22Rv1 (cell line): Measurements from ENCODE around the gene ARMH2.

Source experiments
- ZFX ChIP-seq: fragments of 450-650 bp; IDR thresholded peaks from 2 replicates; pipeline ENCODE4 v1.6.1; 2017; ENCODE audit warnings: antibody characterized with exemption, borderline replicate concordance
- TF ChIP-seq, protein P1 (sequence below): fragments of 450-650 bp; IDR thresholded peaks from 2 replicates; pipeline ENCODE4 v1.5.1; 2017; ENCODE audit warnings: mild to moderate bottlenecking

DNA sequence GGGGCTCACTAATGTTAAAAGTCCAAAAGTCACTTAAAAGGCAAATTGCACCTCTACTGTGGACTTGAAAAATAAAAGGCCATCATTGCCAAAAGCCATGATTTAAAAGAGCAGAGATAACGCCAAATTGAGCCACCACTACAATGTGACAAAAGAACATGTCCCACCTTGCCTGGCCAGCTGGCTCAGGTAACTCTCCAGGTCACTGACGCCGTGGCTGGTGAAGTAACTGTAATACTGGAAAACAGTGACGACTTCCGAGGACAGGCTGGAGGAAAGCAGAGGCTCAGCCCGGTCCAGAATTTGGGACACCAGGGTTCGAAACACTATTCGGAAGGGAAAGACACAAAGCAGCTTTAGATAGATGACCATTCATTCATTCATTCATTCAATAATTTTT is 29.3 kb upstream of the ARMH2 start:
- TF ChIP-seq, protein P1, sequence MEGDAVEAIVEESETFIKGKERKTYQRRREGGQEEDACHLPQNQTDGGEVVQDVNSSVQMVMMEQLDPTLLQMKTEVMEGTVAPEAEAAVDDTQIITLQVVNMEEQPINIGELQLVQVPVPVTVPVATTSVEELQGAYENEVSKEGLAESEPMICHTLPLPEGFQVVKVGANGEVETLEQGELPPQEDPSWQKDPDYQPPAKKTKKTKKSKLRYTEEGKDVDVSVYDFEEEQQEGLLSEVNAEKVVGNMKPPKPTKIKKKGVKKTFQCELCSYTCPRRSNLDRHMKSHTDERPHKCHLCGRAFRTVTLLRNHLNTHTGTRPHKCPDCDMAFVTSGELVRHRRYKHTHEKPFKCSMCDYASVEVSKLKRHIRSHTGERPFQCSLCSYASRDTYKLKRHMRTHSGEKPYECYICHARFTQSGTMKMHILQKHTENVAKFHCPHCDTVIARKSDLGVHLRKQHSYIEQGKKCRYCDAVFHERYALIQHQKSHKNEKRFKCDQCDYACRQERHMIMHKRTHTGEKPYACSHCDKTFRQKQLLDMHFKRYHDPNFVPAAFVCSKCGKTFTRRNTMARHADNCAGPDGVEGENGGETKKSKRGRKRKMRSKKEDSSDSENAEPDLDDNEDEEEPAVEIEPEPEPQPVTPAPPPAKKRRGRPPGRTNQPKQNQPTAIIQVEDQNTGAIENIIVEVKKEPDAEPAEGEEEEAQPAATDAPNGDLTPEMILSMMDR: no peak
- no peak for TF ChIP-seq ZFX
